ENCODE measurements around the gene DPAGT1.
"Not testable (repeated sequence)": the region's sequence is repeated elsewhere in the genome, so short reads cannot be mapped to it uniquely, and the experiment has no call there.

DPAGT1 gene

DNA sequence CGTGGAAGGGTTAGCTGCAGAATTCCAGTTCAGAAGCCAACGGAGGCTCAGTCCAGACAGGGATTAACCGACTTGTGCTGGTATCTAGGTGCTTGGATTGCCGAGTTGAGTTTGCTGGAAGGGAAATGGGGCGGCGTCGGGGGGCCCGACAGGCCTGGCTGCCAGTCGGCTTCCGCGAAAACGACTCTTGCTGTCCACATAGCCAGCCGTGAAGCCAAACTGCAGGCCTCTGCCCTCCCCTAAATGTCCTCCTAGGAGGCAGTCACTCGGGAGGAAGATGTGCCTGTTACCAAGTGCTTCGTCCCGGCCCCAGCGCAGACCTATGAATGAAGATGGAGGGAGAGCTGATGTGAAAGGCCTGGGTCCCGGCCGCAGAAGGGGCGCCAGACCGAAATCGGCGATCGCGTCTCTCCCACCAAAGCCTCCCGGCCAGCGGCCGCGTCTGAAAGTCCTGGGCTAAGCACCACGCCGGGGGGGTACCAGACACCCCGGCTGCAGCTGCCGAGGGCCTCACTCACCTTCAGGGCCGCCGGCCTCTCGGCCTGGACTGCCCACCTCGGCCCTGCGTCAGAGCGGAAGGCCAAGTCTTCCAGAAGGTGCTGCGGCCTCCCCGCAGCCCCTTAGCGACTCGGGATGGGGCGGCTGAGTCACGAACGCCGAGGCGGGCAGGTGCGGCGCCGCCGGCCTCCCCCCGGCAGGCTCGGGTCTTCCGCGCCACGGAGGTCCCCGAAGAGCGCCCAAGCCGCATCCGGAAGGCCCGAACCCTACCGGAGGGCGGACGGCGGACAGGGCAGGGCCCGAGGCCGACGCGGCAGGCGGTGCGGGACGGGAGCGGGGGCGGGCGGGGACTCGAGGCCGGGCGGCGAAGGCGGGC is 7.5 kb downstream of the DPAGT1 start:
- DNase-seq (ENCODE audit: low spot score), result peak; percentile 65

GRCh38 chr11:119092880-119093842 is 8.5 kb downstream of the DPAGT1 start:
- peak; percentile 22 for DNase-seq (ENCODE audit: low spot score)

DNA sequence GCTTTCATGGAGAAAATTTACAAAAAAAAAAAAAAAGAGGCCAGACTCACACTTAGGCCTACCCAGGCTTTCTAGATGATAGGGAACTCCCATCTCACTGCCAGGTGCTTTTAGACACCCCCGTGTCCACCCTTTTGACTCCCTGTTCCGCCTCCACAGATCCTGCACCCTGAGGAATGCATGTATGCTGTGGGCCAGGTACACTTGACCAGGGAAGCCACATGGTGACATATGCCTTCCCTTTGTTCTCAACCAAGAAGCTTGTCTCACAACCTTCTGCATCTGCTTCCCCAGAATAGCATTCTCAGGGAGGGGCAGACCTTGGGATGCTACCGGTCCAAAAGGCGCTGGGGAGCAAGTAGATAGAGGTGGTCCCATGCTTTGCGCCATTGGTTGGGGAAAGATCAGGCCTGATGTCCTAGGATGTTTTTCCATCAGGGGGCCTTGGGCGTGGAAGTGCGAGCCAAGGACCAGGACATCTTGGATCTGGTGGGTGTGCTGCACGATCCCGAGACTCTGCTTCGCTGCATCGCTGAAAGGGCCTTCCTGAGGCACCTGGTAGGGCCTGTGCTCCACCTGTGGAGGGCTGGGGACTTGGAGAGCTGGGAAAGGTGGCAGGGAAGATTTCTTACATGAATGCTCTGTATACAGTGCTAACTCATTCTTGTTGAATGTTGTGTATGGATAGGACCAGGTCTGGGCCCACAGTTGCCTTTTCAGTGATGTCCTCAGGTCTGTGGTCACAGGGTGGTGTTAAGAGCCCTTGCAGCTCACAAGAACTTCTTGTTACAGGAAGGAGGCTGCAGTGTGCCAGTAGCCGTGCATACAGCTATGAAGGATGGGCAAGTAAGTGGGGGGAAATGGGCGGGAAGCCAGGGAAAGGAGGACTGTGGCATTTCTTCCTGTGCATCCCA is 9.4 kb downstream of the DPAGT1 start:
- no peak for DNase-seq (ENCODE audit: low spot score)

- no peak for DNase-seq (ENCODE audit: low spot score)
Measured at GRCh38 chr11:119091178-119091577, 10.5 kb downstream of the DPAGT1 start.

DNA sequence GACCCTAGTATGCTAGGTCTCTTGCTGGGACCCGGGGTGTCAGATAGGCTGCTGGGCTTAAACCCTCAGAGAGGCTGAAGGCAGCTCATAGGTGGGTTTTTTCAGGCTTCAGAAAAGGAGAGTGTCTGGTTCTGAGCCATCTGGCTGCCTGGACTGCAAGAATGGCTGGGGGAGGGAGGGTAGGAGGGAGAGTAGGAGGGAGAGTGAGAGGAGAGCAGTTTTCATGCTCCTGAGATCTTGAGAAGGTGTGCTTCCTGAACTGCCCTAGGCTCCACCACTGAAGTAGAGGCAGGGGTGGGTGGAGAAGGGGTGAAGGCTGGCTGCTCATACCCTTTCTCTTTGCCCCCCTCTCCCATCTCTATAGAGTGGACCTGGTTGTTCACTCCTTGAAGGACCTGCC is 12.3 kb downstream of the DPAGT1 start:
- no peak for DNase-seq (ENCODE audit: low spot score)

DNA sequence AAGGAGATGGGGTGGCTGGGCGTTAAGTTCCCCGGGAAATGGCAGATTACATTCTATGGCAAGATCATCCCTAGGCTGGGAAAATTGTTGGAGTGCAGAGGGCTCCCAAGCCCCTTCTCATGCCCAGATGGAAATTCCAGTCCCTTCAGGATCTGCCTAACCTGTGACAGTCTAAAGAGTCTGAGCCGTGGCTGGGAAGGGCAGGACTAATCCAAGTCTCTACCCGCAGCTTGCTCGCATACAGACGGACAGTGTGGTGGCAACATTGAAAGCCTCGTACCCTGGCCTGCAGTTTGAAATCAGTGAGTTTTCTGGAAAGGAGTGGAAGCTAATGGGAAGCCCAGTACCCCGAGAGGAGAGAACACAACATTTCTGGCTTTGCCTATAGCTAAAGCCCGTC is 13.2 kb downstream of the DPAGT1 start:
- no peak for DNase-seq (ENCODE audit: low spot score)

DNA sequence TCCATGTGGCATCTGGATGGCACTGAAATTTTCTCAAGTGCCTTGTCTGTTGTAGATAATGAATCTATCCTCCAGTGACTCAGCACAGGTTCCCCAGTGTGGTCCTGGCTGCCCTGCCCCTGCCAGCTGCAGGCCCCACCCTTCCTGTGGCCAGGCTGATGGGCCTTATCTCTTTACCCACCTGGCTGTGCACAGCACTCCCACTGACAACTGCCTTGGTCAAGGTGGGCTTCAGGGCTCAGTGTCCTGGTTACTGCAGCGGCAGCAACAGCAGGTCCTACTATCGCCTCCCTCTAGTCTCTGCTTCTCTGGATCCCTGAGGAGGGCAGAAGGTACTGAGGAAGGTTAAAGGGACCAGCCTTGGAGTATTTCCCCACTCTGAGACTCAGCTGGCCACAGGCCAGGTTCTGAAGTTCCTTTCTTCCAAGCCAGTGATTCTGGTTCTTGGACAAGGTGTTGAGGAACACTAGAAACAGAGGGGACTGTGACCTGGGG is 13.9 kb downstream of the DPAGT1 start:
- DNase-seq (ENCODE audit: low spot score), result peak; percentile 22

DNA sequence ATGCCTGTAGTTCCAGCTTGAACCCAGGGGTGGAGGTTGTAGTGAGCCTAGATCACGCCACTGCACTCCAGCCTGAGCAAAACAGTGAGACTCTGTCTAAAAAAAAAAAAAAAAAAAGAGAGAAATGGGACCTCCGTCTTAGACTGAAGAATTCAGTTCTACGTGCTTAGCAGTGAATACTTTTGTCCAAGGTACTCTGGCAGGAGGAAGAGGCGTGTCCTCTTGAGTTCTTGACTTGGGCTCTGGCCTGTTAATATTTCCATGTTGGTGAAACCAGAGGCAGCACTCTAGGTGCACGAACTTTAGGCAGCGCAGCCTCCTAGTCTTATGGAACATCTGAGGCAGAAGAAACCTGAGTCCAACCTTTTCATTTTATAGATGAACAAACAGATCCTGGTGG is 14.5 kb downstream of the DPAGT1 start:
- no peak for DNase-seq (ENCODE audit: low spot score)

DNA sequence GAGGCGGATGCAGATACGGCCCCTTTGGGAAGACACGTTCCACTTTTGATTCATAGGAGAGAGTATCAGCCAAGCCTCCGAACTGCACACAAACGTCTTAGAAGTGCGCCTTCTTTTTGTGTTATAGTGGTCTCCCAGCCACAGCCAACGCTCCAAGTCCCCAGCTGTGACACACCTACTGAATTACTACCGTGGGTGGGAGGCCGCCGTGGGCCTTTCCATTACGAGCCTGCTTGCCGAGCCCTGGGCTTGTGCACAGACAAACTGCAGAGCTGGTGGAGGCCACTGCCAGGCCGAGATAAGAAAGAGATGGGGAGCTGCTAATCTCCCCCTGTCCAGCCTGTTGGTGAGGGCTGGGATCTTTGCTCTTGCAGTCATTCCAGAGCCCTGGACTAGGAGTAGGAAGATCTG is 16.2 kb downstream of the DPAGT1 start:
- no peak for DNase-seq (ENCODE audit: low spot score)

DNA sequence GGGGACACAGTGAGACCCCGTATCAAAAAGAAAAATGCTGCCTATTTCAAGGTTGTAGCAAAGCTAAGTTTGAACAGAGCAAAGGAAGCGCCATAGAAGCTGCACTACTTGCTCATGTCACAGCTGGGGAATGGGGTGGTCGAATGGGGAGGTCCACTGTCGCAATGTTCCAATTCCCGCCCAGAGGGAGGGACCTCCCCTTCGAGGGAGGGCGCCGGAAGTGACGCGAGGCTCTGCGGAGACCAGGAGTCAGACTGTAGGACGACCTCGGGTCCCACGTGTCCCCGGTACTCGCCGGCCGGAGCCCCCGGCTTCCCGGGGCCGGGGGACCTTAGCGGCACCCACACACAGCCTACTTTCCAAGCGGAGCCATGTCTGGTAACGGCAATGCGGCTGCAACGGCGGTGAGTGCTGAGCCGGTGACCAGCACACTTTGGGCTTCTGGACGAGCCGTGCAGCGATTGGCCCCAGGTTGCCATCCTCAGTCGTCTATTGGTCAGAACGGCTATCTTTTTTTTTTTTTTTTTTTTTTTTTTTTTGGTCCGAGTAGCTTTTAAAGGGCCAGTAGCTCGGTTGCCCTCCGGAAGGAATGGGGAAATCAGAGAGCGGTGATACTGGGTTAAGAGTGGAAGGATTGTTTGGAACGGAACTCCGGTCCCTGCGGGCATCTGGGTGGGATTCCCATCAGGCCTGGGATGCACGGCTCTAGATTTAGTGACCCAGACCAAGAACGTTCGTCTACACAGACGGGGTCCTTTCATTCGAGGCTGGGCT is 16.8 kb downstream of the DPAGT1 start, which contains the start of gene HMBS:
HMBS (plus strand) TSS at position 219 of the 774 bp plus-strand sequence; CDS start at position 372, 153 bp downstream.
- peak; percentile 94 for DNase-seq (ENCODE audit: low spot score)

DNA sequence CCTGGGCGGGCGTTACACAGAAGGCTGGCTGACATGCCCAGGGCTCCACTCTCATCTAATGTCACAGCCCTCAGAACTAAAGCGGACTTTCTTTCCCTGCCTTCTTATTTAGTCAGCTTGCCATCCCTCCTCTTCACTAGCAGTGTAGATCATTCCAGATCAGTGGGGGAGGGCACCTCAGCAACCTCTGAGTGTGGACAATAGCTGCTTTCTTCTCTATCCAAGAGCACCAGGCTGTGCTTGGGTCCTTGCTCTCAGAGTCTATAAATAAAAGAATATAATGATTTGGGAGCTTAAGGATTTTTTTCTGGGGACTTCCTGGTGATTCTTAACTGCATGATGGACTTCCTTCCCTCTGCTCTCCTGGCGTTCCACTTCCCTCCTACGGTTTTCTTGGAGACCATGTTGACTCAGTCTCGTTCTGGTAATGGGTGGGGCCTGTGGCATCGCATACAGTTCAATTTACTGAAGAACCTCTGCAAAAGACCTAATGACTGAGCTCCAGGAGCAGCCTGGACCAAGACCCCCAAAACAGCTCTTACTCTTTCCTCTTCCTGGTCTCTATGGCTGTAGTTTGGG is 19.9 kb downstream of the DPAGT1 start:
- DNase-seq (ENCODE audit: low spot score), result no peak

DNA sequence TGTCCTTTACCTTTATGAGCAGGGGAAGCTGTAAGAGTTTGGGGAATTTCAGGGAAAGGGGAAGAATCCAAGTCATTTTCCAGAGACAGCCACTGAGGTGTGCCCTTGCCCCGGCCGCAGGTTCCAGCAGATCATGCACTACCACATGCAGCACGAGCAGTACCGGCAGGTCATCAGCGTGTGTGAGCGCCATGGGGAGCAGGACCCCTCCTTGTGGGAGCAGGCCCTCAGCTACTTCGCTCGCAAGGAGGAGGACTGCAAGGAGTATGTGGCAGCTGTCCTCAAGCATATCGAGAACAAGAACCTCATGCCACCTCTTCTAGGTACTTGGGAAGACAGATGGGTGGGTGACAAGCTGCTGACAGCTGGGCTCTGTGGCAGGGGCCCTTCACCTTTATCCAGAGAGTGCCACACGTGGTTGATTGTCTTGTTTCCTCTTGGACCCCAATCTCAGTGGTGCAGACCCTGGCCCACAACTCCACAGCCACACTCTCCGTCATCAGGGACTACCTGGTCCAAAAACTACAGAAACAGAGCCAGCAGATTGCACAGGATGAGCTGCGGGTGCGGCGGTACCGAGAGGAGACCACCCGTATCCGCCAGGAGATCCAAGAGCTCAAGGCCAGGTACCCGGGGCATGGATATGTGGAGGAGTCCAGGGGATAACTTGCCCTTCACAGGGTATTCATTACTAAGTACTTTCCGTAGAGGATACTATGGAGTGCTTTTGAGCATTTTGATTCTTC is 22.8 kb downstream of the DPAGT1 start:
- DNase-seq (ENCODE audit: low spot score), result no peak

DNA sequence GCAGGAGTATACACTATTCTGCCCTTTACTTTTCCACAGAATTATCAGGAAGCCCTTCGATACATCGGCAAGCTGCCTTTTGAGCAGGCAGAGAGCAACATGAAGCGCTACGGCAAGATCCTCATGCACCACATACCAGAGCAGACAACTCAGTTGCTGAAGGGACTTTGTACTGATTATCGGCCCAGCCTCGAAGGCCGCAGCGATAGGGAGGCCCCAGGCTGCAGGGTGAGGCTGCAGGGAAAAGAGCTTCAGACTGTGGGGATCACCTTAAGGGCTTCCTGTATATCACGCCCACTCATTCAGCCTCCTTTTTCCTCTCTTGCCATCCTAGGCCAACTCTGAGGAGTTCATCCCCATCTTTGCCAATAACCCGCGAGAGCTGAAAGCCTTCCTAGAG is 23.8 kb downstream of the DPAGT1 start:
- no peak for DNase-seq (ENCODE audit: low spot score)

DNA sequence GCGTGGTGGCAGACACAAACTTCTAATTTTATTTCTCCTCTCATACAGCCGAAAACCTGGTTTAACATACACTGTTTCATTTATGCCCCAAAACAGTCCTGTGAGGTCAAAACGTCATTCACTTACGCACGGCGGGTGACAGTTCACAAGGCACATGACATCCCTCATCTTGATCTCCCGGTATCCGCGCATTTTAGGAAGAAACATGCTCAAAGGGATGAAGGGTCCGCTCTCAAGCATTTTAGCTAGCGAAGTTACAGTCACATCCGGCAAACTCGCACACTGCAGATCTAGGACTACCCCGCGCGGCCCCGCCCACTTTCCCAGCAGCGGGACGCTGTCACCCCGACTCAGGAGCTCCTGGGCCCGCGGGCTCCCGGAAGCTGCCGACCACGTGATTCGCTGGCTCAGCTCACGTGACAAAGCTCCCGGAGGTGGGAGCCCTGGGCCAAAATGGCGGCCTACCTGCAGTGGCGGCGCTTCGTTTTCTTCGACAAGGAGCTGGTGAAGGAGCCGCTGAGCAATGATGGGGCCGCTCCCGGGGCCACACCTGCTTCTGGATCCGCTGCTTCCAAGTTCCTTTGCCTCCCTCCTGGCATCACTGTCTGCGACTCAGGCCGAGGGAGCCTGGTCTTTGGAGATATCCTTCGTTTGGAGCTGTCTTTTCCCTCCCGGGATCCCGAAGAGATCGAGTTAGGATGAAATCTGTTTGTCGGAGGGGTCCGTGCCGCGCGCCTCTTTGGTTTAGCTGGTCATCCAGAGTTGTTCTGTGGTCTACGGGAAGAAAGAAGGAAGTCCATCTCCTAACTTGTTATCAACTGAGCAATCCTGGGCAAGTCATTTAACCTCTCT is 34.1 kb downstream of the DPAGT1 start, which contains the start of gene VPS11:
VPS11 (plus strand) TSS at position 448 of the 852 bp plus-strand sequence; CDS start at position 454, 6 bp downstream.
- DNase-seq (ENCODE audit: low spot score), result peak; percentile 98

- DNase-seq (ENCODE audit: low spot score), result peak; percentile 33
Measured at GRCh38 chr11:119065369-119065768, 36.3 kb downstream of the DPAGT1 start.

DNA sequence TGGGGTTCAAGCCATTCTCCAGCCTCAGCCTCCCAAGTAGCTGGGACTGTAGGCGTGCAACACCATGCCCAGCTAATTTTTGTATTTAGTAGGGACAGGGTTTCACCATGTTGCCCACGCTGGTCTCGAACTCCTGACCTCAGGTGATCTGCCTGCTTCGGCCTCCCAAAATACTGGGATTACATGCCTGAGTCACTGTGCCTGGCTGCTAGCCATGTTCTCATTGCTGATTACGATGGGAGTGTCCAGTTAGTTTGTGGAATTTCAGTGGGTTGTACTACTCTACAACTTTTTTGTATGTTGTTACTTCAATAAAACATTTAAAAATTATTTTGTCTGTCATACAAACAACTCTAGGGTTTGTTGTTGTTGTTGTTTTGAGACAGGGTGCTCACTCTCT is 38.9 kb downstream of the DPAGT1 start:
- DNase-seq (ENCODE audit: low spot score), result no peak

DNA sequence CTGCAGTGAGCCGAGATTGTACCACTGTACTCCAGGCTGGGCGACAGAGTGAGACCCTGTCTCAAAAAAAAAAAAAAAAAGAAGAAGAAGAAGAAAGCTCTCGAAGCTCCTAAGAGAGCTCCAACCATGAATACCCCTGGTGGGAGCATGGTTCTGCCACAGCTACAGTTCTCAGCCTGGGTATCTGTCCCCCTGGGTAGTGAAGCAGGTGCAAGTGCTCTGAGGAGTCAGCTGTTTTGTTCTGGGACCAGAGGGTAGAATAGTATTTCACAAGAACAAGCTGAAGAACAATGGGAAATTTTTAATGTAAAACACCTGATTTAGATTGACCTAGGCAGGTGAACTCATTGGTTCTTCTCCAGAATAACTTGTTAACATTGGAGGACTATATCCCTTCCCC is 40.4 kb downstream of the DPAGT1 start:
- no peak for DNase-seq (ENCODE audit: low spot score)

DNA sequence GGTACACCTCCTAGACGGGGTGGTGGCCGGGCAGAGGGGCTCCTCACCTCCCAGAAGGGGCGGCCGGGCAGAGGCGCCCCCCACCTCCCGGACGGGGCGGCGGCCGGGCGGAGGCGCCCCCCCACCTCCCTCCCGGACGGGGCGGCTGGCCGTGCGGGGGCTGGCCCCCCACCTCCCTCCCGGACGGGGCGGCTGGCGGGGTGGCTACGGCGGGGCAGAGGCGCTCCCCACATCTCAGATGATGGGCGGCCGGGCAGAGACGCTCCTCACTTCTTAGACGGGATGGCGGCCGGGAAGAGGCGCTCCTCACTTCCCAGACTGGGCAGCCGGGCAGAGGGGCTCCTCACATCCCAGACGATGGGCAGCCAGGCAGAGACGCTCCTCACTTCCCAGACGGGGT is 42.5 kb downstream of the DPAGT1 start:
- not testable (repeated sequence) for DNase-seq (ENCODE audit: low spot score)

Measured in kidney tubule cell (primary cell).